GOT3 (cell line): ENCODE measurements around the gene LEFTY2.
"Not testable (repeated sequence)": the region's sequence is repeated elsewhere in the genome, so short reads cannot be mapped to it uniquely, and the experiment has no call there.

Experiments used
- DNase-seq: peaks from one replicate; lab custom pipeline; 2025; ENCODE audit warnings: mixed read lengths; lab: John Stamatoyannopoulos, UW

The LEFTY2 gene

GRCh38 chr1:225899044-225899925 is 41.7 kb downstream of the LEFTY2 start:
- DNase-seq = no peak

- DNase-seq = no peak
Measured at GRCh38 chr1:225897595-225898514, 43.2 kb downstream of the LEFTY2 start.

- DNase-seq = no peak
Measured at GRCh38 chr1:225896937-225897549, 44.0 kb downstream of the LEFTY2 start.

GRCh38 chr1:225896494-225896893 is 44.5 kb downstream of the LEFTY2 start:
- no peak for DNase-seq

GRCh38 chr1:225892307-225892706 is 48.7 kb downstream of the LEFTY2 start:
- DNase-seq = no peak

- no peak for DNase-seq
Measured at GRCh38 chr1:225891229-225891972, 49.6 kb downstream of the LEFTY2 start.

- no peak for DNase-seq
Measured at GRCh38 chr1:225890346-225891228, 50.4 kb downstream of the LEFTY2 start.

GRCh38 chr1:225889743-225890142 is 51.3 kb downstream of the LEFTY2 start:
- no peak for DNase-seq

- DNase-seq = no peak
Measured at GRCh38 chr1:225888898-225889601, 52.0 kb downstream of the LEFTY2 start, which contains the start of gene LEFTY1. LEFTY1 (minus strand) TSS chr1:225889146; CDS start chr1:225889066, 80 bp downstream.

GRCh38 chr1:225888289-225888897 is 52.6 kb downstream of the LEFTY2 start:
- DNase-seq = no peak

- not testable (repeated sequence) for DNase-seq
Measured at GRCh38 chr1:225887554-225888288, 53.3 kb downstream of the LEFTY2 start.

GRCh38 chr1:225887030-225887314 is 54.0 kb downstream of the LEFTY2 start:
- no peak for DNase-seq
